ENCODE data around the gene RTN4RL1.

The RTN4RL1 gene

DNA sequence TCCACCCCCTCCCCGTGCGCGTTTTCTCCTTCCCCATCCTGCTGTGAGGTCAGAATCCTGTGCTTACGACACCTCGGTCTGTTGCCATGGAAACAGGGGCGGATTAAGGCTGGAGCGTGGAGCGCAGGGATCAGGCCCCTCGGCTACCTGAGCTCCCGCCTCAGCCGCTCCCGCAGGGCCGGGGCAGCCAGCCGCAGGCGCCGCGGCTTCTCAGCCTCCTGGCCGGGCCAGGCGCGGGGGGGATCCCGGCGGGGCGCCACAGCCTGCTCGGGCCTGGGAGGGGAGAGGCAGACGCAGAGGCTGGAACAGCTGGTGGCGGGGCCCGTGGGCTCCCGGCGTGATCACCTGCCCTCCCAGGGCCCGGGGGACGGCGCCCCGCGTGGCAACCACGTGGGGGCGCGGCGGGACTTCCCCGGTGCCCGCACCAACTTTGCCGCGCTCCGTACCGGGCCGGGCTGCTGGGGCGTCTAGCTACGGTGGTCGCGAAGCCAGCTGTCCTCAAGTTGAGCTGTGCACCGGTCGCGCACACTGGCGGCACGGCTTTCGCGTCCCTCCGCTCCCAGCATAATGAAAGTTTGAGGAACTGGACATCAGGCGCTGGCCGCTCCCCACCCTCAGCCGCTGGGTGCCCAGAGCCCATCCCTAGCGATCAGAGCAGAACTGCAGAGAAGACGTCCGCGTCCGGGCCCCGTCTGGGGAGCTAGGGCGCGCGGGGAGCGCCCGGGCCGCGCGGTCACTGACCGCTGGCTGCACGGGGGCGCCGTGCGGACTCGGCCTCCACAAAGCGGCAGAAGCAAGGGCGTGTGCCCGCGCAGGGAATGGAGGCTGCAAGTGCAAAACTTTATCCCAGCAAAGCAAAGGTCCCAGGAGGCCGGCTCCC, 1.2 kb downstream of the RTN4RL1 start:
- TF ChIP-seq, protein P1, sequence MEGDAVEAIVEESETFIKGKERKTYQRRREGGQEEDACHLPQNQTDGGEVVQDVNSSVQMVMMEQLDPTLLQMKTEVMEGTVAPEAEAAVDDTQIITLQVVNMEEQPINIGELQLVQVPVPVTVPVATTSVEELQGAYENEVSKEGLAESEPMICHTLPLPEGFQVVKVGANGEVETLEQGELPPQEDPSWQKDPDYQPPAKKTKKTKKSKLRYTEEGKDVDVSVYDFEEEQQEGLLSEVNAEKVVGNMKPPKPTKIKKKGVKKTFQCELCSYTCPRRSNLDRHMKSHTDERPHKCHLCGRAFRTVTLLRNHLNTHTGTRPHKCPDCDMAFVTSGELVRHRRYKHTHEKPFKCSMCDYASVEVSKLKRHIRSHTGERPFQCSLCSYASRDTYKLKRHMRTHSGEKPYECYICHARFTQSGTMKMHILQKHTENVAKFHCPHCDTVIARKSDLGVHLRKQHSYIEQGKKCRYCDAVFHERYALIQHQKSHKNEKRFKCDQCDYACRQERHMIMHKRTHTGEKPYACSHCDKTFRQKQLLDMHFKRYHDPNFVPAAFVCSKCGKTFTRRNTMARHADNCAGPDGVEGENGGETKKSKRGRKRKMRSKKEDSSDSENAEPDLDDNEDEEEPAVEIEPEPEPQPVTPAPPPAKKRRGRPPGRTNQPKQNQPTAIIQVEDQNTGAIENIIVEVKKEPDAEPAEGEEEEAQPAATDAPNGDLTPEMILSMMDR (conservative IDR thresholded peaks at IDR 0.05; ENCODE audit: control insufficient read depth, insufficient read depth, low read depth, low read length) = no peak
- DNase-seq (ENCODE audit: low read depth) = peak; percentile 51
- H3K4me3 ChIP-seq (ENCODE audit: control insufficient read depth, low read depth, low read length) = no peak overlapping the region

DNA sequence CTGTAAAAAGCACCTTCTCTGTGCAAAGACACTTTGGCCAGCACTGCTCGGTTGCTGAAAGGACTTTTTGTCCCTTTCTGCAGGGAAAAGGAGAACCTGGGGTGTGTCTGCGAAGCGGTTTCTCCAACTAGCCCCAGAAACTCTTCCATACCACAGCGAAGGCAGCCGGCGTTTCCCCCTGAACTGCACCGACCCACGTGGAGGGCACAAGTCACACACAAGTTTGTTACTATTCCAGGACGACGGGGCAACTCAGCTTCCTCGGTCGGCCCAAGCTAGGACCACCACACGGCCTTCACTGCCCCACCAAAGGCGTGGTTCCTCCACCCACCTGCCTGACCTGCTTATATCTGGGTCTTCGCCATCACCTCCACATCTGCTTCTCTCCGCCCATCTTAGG, 1.9 kb downstream of the RTN4RL1 start:
- no peak for DNase-seq (ENCODE audit: low read depth)
- TF ChIP-seq, protein P1 (conservative IDR thresholded peaks at IDR 0.05; ENCODE audit: control insufficient read depth, insufficient read depth, low read depth, low read length) = no peak

GRCh38 chr17:2022647-2023240, 2.4 kb downstream of the RTN4RL1 start:
- TF ChIP-seq, protein P1 (conservative IDR thresholded peaks at IDR 0.05; ENCODE audit: control insufficient read depth, insufficient read depth, low read depth, low read length) = no peak

More for the DNA sequence above, 1.9 kb downstream of the RTN4RL1 start:
- H3K4me3 ChIP-seq (ENCODE audit: control insufficient read depth, low read depth, low read length) = no peak overlapping the region

GRCh38 chr17:2020721-2021120, 4.4 kb downstream of the RTN4RL1 start:
- TF ChIP-seq, protein P1 (conservative IDR thresholded peaks at IDR 0.05; ENCODE audit: control insufficient read depth, insufficient read depth, low read depth, low read length) = no peak
- DNase-seq (ENCODE audit: low read depth) = no peak
- no peak overlapping the region for H3K4me3 ChIP-seq (ENCODE audit: control insufficient read depth, low read depth, low read length)

More at GRCh38 chr17:2022647-2023240, 2.4 kb downstream of the RTN4RL1 start:
- no peak overlapping the region for H3K4me3 ChIP-seq (ENCODE audit: control insufficient read depth, low read depth, low read length)
- DNase-seq (ENCODE audit: low read depth) = no peak

DNA sequence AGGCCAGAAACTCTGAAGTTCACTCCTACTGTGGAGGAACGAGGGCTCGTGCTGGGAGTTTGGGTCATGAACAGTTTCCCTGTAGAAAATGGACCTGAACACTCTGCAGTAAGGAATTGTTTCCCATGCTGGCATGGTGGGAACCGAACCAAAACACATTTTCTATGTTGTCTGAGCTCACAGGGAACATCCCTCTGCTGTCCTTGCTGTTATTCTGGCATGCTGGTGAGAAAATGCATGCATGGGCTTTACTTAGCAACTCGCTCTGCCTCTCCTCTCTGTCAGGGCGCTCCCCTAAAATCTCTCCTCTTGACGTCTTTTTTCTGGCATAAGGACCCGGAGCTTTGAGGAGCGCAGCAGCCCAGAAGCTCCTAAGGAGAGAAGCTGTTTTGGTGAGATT, 5.4 kb downstream of the RTN4RL1 start:
- no peak for DNase-seq (ENCODE audit: low read depth)
- H3K4me3 ChIP-seq (ENCODE audit: control insufficient read depth, low read depth, low read length) = no peak overlapping the region
- TF ChIP-seq, protein P1 (conservative IDR thresholded peaks at IDR 0.05; ENCODE audit: control insufficient read depth, insufficient read depth, low read depth, low read length) = no peak

DNA sequence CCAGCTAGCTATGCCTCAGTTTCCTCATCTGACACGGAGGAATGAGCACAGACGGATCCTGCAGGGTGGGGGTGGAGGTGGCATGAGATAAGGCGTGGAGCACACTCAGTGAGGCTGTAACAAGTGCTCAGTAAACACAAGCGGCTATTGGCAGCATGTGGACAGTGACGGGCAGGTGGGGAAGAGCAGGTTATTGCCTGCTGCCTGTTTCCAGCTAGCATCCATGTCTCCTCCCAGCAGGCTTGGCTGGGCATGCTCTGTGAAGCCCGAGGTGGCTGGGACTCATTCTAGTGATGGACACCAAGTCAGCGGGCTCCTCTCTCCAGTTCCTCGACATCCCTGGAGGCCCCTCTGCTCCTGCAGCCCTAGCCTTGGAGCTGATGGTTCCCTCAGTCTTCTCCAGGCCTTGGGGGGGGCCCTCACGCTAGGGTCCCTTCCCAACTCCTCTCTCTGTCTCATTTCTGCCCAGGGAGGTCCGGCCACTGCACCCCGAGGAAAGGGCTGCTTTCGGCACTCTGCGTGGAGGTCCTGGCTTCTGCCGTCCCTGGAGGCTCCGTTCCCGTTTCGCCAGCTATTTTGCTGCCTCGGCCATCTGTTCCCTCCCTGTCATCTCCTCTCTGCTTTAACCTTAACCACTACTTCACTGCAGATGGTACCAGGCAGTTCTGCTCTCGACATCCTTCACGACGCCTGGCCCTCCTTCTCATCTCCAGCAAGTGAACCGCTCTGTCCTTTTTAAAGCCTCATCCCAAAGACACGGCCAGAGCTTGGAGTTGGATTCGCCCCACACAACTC, 6.2 kb downstream of the RTN4RL1 start:
- no peak overlapping the region for H3K4me3 ChIP-seq (ENCODE audit: control insufficient read depth, low read depth, low read length)
- no peak for DNase-seq (ENCODE audit: low read depth)
- TF ChIP-seq, protein P1 (conservative IDR thresholded peaks at IDR 0.05; ENCODE audit: control insufficient read depth, insufficient read depth, low read depth, low read length) = no peak

All from fibroblast of mammary gland (primary cell).